Femur (tissue), 1 donor: Measurements from ENCODE around the gene TWIST2.

Experiments used
- DNase-seq: peaks from one replicate; pipeline ENCODE4 v3.0.0-alpha.2; 2017

TWIST2 gene

DNA sequence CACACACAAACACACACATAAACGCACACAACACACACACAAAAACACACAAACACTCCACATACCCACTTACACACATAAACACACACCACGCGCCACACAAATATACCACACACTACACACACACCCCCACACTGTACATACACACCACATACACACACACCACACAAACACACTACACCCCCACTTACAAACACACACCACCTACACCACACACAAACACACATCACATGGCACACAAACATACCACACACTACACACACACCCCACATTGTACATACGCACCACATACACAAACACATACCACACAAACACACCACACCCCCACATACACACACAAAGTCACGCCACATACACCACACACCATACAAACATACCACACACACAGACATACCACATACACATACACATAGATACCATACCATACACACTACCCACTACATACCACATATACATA lies 59.9 kb downstream of the TWIST2 start:
- no peak for DNase-seq

DNA sequence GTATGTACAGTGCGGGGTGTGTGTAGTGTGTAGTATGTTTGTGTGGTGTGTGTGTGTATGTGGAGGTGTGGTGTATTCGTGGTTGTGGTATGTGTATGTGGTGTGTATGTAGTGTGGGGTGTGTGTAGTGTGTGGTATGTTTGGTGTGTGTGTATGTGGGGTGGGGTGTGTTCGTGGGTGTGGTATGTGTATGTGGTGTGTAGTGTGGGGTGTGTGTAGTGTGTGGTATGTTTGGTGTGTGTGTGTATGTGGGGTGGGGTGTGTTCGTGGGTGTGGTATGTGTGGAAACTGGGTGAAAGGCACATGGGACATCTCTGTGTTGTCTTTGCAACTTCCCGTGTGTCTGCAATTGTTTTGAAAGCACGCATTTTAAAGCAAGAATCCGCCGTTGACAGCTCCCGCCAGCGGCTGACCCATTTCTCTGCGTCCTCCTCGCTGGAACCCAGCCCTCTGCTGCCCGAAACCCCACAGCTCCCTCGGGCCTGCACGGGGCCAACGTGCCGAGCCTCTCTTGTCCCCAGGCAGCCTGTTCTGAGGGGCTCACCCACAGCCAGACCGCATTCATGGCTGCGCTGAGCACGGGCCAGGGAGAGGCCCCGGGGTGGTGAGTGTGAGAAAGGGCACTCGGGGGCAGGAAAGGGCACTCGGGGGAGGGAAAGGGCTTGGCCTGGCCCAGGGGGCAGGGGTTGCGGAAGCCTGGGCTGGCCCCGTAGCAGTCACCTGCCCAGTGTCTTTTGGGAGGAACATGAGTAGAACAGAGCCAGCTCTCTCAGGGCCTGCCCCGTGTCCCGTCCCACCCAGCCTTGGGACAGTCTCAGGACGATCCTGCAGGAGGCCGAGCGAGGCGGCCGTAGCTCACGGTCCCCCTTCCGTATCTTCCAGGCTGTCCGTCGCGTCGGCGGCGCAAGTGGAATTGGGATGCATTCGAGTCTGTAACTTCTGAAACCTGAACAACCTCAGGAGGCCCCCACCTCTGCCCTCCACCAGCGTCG lies 61.4 kb downstream of the TWIST2 start:
- no peak for DNase-seq

DNA sequence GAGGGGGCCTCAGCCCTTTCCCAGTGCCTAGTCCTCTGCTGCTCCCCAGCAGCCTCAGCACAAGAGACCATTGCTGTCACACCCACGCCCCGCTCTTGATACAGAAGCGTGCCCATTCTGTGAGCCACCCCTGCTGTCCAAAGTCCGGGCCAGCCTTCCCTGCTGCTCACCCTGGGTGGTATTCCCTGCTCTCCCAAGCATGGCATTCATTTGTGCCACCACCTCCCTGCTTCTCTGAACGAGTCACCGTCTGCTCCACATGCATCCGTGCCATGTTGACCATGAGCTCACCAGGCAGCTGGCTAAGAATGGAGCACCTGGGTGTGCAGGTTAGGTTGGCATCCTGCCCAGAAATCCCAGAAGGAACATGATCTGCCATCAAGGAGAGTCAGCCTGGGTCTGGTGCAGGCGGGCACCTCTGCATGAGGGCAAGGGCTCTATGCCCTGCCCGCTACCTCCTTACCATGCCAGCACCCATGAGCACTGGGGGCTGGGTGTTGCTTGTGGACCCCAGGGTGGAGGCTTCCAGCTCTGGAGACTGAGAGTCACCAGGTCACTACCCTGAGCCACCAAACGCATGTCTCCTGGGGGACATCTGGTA lies 63.0 kb downstream of the TWIST2 start:
- peak; percentile 12 for DNase-seq

DNA sequence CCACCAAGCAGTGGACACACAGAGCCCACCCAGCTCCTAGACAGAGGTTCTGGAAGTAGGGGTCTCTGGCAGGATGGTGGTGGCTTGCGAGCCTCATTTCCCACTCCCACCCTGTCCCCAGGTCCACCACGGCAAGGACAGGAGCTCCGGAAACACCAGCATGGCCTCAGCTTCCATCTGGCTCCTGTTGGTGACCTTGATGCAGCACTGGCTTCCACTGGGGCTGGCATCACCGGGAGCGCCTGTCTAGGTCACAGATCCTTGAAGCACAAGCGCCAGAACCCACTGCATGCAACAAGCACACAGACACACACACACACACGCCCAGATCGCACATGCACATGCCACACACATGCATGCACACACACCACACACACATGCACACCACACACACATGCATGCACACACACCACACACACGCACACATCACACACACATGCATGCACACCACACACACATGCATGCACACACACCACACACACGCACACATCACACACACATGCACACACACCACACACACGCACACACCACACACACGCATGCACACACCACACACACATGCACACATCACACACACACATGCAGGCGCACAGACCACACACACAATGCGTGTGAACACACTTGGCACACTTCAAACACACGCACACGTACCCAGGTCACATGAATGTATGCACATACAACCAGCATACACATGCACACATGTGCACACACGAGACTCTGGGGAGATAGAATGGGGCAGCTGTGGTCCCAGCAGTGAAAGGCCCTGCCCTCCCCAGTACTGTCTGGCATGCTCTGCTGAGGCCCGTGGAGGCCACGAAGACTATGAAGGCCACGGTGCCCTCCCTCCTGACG lies 63.7 kb downstream of the TWIST2 start:
- peak; percentile 6 for DNase-seq

DNA sequence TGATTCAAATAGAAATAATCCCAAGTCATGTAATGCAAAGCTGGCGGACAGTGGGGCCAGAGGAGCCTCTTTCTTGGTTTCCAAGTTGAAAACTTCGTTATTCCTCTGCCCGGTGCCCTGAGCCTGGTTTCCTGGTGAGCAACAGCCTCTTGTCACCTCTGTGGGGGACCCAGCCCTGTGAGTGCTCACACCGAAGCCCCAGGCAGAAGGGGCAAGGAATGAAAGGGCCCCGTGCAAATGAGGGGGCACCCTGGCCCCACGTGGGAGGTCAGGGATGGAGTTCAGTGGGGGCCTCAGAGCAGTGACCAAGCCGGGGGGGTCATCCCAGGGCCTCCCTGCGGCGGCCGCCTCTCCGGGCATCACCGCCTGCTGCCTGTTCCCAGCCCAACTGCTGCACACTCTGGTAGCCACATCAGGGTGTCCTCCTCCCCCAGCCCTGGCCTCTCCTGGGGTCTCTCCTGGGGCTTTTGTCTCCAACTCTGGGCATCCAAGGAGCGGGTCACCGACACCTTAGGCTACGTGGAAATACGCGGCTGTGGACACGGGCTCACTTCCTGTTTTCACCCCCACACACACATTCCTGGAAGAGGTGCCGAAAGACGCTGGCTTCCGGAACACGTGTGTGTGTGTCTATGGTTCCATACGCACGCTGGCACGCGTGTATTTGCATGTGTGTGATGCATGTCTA lies 64.5 kb downstream of the TWIST2 start:
- peak; percentile 11 for DNase-seq

DNA sequence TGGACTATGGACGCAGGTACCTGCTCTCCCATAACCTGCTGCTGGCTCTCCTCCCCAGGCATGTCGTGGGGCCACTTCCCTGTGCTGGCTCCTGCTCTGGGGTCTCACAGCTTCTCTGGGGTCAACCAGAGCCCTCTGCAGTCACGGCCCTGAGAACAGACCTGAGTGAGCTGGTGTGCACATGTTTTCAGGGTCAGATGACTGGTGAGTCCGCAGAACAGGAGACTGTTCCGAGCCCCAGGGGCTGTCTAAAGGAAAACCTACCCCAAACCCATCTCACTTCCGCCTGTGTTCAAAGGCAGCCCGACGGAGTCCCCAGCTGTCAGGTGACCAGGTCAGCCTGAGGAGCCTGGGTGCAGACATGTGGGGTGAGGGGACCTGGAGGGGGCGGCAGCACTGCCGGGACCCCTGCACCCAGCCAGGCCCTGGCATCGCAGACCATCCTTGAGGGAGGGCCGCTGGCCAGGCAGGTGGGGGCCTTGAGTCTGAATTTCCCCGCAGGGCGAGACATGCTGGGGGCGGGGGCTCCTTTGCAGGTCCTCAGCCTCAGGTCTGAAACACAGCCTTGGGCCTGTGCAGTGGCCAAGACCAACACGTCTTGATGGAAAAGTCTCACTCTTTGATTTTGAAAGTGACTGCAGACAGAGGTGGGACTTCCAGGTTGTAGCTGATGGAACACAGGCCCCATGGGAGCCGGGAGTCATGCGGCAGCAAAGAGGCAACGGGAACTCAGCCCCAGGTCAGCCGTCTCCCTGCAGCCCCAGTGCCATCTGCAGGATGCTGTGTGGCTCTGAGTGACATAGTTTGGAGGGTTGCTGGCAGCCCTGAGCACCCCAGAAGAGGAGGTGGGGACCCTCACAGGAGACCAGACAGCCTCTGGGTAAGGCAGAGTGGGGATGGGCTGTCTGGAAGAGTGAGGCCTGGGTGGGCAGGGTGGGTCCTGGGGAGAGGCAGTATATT lies 65.3 kb downstream of the TWIST2 start:
- DNase-seq: peak; percentile 9

DNA sequence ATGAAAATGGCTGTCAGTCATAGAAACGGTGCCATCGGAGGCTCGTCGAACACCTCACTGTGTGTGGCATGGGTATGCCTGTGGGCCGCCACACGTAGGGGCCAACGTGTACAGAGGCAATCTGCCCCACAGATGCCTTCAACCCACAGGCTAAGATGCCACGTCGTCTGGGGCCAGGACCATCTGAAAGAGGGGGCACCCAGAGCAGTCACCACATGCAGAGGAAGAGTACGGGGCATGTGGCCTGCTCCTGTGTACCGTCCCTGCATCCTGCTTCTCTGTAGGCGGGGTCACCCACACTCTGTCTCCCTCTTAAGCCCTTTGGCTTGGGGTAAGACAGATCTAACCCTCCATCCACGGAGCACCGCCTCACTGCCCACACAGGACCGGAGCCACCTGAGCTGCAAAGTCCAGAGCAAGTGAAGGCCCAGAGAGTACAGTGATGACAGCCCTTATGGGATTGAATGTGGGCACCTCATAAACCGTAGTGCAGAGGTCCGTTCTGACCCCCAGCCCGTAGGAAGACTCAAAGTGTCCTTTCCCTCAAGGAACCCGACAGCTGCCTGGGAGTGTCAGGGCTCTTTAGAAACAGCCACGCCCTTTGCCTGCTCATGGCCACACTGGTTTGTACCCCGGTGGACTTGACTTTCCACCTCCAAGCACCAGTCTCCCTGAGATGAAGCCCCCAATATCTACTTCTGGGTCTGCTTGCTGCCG lies 66.2 kb downstream of the TWIST2 start:
- DNase-seq: no peak

DNA sequence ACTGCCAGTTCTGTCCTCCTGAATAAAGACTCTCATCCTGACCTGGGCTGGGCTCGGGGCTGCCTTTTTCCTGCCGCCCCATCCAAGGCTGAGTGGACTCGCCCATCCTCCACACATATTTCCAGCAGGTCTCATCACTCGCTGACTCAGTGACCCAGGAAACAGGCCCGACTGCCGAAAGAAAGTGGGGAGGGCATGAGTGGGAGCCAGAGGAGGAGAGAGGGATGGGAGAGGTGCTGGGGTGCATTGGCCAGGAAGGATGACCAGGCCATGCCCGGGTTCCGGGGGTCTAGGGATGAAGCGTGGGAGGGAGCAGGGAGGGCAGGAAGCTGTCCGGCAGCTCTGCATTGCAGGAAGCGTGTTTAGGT lies 66.7 kb downstream of the TWIST2 start:
- DNase-seq: no peak

DNA sequence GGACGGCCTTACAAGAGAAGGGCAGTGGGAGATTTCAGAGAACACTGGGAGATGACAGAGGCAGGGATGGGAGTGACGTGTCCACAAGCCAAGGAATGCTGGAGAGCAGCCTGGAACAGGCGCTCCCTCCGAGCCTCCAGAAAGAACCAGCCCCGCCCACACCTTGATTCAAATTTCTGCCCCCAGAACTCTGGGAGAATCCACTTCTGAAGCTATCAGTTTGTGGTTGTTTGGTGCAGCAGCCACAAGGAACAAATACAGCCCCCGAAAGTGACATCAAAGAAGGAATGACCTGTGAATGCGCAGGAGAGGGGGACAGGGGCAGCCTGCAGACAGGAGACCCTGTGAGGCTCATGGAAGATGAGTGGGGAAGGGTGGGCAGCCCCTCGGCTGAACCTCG lies 67.3 kb downstream of the TWIST2 start:
- no peak for DNase-seq

DNA sequence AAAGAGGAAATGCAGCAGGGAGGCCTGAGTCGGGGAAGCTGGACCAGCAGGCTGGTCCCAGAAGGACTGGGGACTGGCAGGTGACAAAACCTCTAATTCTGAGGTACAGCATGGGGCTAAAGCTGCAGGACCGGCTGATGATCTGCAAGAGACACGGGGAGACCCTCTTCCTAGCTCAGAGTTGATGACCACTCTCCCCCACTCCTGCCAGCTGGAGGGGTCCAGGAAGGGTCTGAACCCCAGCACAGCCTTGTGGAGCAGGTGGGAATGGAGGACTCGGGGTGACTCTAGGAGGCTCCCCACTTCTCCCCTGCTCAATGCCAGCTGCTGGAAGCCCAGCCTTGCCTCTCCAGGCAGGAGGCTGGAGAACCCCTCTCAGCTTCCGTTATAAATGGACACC lies 67.7 kb downstream of the TWIST2 start:
- DNase-seq: no peak

DNA sequence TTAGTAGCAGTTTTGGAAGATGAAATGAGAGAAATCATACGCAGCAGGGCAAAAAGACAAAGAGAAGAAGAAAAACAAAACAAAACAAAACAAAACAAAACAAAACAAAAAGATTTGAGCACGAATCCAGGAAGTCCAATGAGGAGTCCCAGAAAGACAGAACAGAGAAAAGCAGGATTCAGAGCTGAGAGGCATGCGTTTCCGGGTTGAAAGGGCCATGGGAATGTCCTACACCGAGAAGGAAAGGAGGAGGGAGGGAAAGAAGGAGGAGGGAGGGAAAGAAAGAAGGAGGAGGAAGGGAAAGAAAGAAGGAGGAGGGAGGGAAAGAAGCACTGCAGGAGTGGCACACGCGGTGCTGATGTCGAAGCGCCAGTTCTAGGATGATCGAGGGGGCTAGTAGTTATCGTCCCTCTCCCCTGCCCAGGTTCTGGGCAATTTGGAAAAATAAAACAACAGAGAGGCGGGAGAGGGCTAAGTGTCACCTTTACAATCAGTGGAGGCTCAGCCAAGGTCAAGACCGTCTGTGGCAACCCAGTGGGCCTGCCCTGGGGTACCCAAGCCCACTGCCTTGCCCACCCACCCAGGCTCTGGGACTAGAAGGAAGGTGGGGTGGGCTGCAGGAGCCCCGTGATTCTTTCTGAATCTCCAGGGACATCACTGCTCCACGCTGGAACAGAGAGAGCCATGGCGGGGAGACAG lies 68.4 kb downstream of the TWIST2 start:
- DNase-seq: no peak

DNA sequence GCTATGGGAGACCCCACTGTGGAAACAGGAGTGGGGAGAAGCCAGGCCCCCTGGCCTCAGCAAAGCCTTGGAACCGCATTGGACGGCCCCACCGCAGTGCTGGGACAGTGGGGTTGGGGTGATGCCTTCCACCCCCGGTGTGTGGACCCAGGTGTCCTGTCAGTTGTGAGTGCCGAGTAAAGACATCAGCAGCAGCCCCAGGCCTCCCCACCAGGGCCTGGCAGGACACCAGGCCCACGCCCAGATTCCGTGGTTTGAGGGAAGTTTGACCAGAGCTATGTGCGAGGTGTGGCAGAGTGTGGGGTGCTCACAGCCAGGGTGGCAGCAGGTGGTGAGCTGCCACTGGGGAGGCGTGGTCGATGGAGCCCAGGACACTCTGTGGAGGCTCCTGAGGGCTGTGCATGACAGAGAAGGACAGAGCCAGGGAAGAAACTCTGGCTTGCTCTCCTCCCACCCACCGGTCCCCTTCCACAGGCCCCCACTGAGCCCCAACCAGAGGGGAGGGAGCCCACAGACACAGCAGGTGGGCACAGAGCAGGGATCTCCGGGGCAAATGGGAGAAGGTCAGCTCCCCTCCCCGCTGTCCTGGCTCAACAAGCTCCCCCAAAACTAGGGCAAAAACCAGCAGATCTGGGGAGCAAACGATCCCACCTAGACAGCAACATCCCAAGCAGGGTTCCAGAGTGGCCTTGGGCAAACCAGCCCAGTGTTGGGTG lies 69.1 kb downstream of the TWIST2 start:
- DNase-seq: no peak

DNA sequence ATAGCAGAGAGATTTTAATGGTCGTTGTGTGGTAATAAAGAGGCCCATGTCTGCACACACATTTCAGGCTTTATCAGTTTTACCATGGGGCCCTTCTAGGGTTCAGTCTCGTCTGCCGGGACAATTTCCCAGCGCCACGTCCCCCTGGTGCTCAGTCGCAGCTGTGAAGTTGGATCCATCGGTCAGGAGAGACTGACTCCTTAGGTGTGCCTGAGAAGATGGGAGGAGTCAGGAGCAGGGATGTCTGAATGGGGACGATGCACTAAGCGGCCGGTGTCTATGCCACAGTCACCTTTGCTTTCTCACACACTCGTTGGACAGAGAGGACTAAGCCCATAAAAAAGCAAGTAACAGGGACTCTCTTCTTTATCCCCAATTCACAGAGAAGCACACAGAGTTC lies 71.4 kb downstream of the TWIST2 start:
- no peak for DNase-seq

DNA sequence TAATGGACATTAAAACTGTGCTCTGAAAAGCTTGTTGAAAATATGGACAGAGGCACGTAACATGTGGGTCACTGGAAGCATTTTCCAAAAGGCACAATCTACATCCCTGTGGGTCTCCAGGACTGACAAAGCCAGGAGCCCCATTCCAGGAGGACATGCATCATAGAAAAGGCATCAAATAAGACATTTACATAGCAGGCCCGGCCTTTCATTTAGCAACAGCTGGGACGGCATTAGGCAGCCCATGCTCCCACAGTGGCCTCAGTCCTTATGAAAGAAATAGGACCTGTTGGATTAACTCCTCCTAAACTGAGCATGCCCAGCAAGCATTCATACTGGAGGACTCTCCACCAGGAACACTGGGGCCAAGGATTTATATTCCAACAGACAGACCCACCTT lies 72.2 kb downstream of the TWIST2 start:
- no peak for DNase-seq

DNA sequence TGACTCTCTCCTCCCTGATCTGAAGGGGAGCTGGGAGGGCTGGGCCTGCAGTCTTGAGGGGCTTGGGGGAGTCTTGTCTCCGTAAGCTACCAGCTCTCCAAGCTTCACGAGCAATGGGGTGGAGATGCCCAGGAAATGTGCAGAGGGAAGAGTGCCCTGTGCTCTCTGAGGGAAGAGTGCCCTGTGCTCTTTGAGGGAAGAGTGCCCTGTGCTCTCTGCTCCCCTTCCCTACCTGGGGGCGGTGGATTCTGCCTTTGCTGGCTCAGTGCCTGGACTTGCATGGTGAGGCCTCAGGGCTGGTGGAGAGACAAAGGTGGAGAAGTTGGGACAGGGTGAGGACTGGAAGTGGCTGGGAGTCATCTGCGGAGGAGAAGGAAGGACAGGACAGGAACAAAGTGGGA lies 72.7 kb downstream of the TWIST2 start:
- DNase-seq: no peak

DNA sequence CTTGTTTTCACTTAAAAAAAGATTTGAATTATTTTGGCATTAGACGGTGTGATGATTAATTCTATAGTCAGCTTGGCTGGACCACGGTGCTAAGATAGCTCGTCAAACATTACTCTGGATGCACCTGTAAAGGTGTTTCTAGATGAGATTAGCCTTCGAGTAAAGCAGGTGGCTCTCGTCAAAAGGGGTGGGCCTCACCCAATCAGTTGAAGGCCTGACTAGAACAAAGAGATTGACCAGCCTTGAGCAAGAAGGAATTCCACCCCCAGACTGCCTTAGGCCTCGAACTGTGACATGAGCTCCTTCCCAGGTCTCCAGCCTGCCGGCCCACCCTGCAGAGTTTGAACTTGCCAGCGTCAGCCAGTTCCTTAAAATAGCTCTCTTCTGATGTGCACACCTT lies 73.4 kb downstream of the TWIST2 start:
- DNase-seq: no peak

DNA sequence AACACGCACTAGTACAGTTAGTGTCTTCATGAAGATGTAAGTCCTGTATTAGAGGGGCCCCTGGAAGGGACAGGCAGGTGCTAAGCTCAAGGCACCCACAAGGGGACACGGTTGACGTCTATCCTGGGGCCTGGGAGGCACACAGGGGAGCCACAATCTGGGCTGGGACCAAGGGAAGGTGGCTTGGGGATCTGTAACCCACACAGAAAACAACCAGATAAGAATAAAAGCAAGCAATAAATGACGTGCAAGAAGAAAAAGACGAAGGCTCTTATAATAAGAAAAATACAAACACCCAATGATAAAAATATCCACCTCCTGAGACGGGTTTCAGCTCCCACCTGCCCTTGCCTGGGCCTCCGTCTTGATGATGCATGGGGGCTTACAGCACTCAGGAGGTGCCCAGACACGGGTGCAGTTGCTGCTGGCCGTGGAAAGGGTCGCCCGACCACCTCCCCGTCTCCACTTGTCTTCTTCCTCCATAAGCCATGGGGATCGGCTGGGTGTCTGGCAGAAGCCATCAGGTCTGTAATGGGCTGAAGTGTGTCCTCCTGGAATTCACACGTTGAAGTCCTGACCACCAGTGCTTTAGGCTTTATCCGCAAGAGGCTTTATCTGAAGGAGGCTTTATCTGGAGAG lies 73.9 kb downstream of the TWIST2 start:
- DNase-seq: no peak

DNA sequence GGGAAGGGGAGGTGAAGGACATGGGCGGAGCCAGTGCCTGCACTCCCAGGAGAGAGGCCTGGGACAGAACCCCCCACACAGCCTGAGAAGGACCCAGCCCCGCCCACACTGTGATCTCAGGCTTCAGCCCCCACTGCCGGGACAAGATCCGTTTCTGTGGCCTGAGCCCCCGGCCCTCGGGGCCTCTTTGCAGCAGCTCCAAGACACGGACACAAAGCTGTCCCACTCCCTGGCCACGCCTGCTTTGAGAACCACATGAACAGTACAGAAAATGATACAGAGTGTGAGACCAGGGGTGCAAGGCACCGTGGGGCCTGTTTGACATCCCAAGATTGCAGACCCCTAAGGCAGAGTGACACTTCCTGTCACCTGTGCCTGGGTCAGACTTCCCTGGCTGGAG lies 74.5 kb downstream of the TWIST2 start:
- no peak for DNase-seq

DNA sequence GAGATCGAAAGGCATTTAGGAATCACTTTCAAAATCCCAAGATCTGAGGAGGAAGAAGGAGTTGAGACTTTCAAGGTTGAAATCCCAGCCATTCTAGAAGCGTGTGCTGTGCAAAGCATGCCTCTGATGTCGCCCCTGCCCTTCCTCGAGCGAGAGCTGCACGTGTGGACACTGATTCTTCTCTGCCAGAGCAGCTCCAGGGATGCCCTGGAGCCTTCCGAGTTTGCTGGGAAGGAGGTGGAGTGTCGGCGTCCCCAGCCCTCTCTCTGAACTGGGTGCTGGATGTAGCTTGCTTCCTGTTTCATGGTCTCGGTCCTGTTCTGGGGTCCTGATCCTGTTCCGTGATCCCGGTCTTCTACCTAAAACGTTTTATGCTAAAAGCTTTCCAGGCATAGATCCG lies 76.1 kb downstream of the TWIST2 start:
- DNase-seq: no peak
